Osteoblast (primary cell): ENCODE results near the gene FAM120A. TPM values are rescaled to one million over a fixed set of nuclear protein-coding genes. Genes with fewer than 3 reads are reported as not detected.
A peak's percentile ranks its signal among the peaks of the same experiment; 100 is the strongest.
"Not testable (repeated sequence)": the region's sequence is repeated elsewhere in the genome, so short reads cannot be mapped to it uniquely, and the experiment has no call there.

Experiments used
- DNase-seq: peaks from one replicate; pipeline ENCODE4 v3.0.0; 2011; ENCODE audit warnings: low spot score, mixed read lengths; ENCODE audit not compliant: insufficient read length; ENCODE audit errors: missing footprints
- H2AFZ ChIP-seq: 2 replicates; pipeline ENCODE4 v1.6.0; 2011; ENCODE audit warnings: mild to moderate bottlenecking, low read length
- H3K27ac ChIP-seq: 2 replicates; pipeline ENCODE4 v1.5.1; 2011; ENCODE audit warnings: mild to moderate bottlenecking, low read depth, low read length, moderate library complexity
- H3K27me3 ChIP-seq: 2 replicates; pipeline ENCODE4 v1.6.0; 2012; ENCODE audit warnings: mild to moderate bottlenecking, control low read depth, inconsistent platforms, low read length, moderate library complexity; ENCODE audit not compliant: insufficient read depth
- H3K36me3 ChIP-seq: 2 replicates; pipeline ENCODE4 v1.5.1; 2011; ENCODE audit warnings: mild to moderate bottlenecking, low read length, control low read depth, moderate library complexity; ENCODE audit not compliant: insufficient read depth
- H3K4me1 ChIP-seq: 2 replicates; pipeline ENCODE4 v1.5.1; 2011; ENCODE audit warnings: mild to moderate bottlenecking, low read length, control low read depth, moderate library complexity; ENCODE audit not compliant: insufficient read depth
- H3K4me2 ChIP-seq: 2 replicates; pipeline ENCODE4 v1.6.0; 2011; ENCODE audit warnings: mild to moderate bottlenecking, low read length; ENCODE audit not compliant: insufficient read depth
- H3K4me3 ChIP-seq: fragments of 200-600 bp; sonication (generic); 3 replicates; pipeline ENCODE4 v1.5.1; 2012; ENCODE audit warnings: mild to moderate bottlenecking, low read length, inconsistent platforms; ENCODE audit not compliant: insufficient read depth
- H3K79me2 ChIP-seq: 2 replicates; pipeline ENCODE4 v1.6.0; 2012; ENCODE audit warnings: mild to moderate bottlenecking, low read length, control low read depth, inconsistent platforms; ENCODE audit not compliant: insufficient read depth
- H3K9me3 ChIP-seq: 2 replicates; pipeline ENCODE4 v1.5.1; 2011; ENCODE audit warnings: low read depth, low read length, control low read depth
- H4K20me1 ChIP-seq: 2 replicates; pipeline ENCODE4 v1.6.0; 2012; ENCODE audit warnings: mild to moderate bottlenecking, low read length, control low read depth; ENCODE audit not compliant: insufficient read depth
- CTCF ChIP-seq: IDR thresholded peaks from 2 replicates; pipeline ENCODE4 v1.5.1; 2011; ENCODE audit warnings: mild to moderate bottlenecking, low read depth, low read length, moderate library complexity; ENCODE audit errors: extremely low read depth
- total RNA-seq: library from RNA; depleted of rRNA; stranded (reverse); fragments of >200 nt; gene quantifications from 2 replicates; pipeline ENCODE4 v1.2.3, GENCODE V29; 2012

The FAM120A gene
- total RNA-seq, 1 donor = 136 TPM

- Histone ChIP-seq H3K36me3 (peaks cover 3% of the 10 kb centered on the region), H3K4me2 (no peak overlapping the region), H3K27me3 (no peaks in the 10 kb centered on the region), H3K4me3 (no peak overlapping the region), H3K27ac (no peak overlapping the region), H3K79me2 (peaks cover 87% of the 10 kb centered on the region), H3K9me3 (no peaks in the 10 kb centered on the region), H2AFZ (no peak overlapping the region), H3K4me1 (peaks cover 12% of the 10 kb centered on the region), H4K20me1 (peaks cover 27% of the 10 kb centered on the region)
- TF ChIP-seq CTCF = no peak
- DNase-seq = no peak
These were observed 56.7 kb downstream of the FAM120A start for GRCh38 chr9:93508207-93508606.

- Histone ChIP-seq H3K27ac (no peak overlapping the region), H3K36me3 (no peaks in the 10 kb centered on the region), H3K4me2 (no peak overlapping the region), H3K9me3 (no peaks in the 10 kb centered on the region), H3K4me1 (peaks cover 12% of the 10 kb centered on the region), H2AFZ (no peak overlapping the region), H3K4me3 (no peak overlapping the region), H4K20me1 (peaks cover 28% of the 10 kb centered on the region), H3K27me3 (no peaks in the 10 kb centered on the region), H3K79me2 (peaks cover 89% of the 10 kb centered on the region)
- TF ChIP-seq CTCF = no peak
- DNase-seq = no peak
These were observed 57.6 kb downstream of the FAM120A start for GRCh38 chr9:93509084-93509483.

GRCh38 chr9:93510041-93510440 is 58.6 kb downstream of the FAM120A start:
- peaks cover 36% of the 10 kb centered on the region for H4K20me1 ChIP-seq
- TF ChIP-seq CTCF = no peak

GRCh38 chr9:93511228-93511627 is 59.7 kb downstream of the FAM120A start:
- H3K36me3 ChIP-seq, H2AFZ ChIP-seq, H3K4me1 ChIP-seq, H3K4me2 ChIP-seq, H3K27ac ChIP-seq, H3K9me3 ChIP-seq, H3K4me3 ChIP-seq, H3K27me3 ChIP-seq: not testable (repeated sequence)
- Histone ChIP-seq H3K79me2 (peaks cover 80% of the 10 kb centered on the region), H4K20me1 (peaks cover 32% of the 10 kb centered on the region)
- DNase-seq = peak; percentile 67

More at GRCh38 chr9:93510041-93510440, 58.6 kb downstream of the FAM120A start:
- Histone ChIP-seq H3K4me2 (no peak overlapping the region), H3K27ac (no peak overlapping the region), H3K9me3 (no peaks in the 10 kb centered on the region), H3K4me1 (peaks cover 6% of the 10 kb centered on the region), H3K4me3 (no peak overlapping the region), H3K79me2 (peaks cover 92% of the 10 kb centered on the region), H3K27me3 (no peaks in the 10 kb centered on the region), H2AFZ (no peak overlapping the region), H3K36me3 (no peaks in the 10 kb centered on the region)
- no peak for DNase-seq

- H3K27ac ChIP-seq, DNase-seq, H3K36me3 ChIP-seq, H3K9me3 ChIP-seq, H3K4me1 ChIP-seq, H2AFZ ChIP-seq, H3K27me3 ChIP-seq, H3K4me2 ChIP-seq, H3K4me3 ChIP-seq: not testable (repeated sequence)
- H3K79me2 ChIP-seq = peaks cover 77% of the 10 kb centered on the region
- peaks cover 25% of the 10 kb centered on the region for H4K20me1 ChIP-seq
These were observed 60.8 kb downstream of the FAM120A start for GRCh38 chr9:93512170-93512812.
